GM20431 (cell line): Measurements from ENCODE around the gene AKAP6.

Experiments used
- in situ Hi-C: fragments of 300-500 bp; cut with MseI, MboI; formaldehyde crosslinking; loops from one replicate; pipeline ENCODE4 v1.15.0; 2020; ENCODE audit warnings: low sequenced_read_pairs; ENCODE audit not compliant: unreplicated experiment

Gene AKAP6

GRCh38 chr14:32678088-32678487 lies 349.0 kb downstream of the AKAP6 start:
- in situ Hi-C loops: no loop called here

GRCh38 chr14:32679927-32680612 lies 351.0 kb downstream of the AKAP6 start:
- in situ Hi-C loops: no loop called here

GRCh38 chr14:32681598-32681997 lies 352.5 kb downstream of the AKAP6 start:
- in situ Hi-C loops: no loop called here

GRCh38 chr14:32682214-32682613 lies 353.1 kb downstream of the AKAP6 start:
- in situ Hi-C loops: no loop called here

GRCh38 chr14:32683679-32684078 lies 354.6 kb downstream of the AKAP6 start:
- in situ Hi-C loops: no loop called here

GRCh38 chr14:32688941-32689340 lies 359.8 kb downstream of the AKAP6 start:
- in situ Hi-C loops: no loop called here

- in situ Hi-C loops: no loop called here
Observed at GRCh38 chr14:32692441-32692840, 363.3 kb downstream of the AKAP6 start.

- in situ Hi-C loops: no loop called here
Observed at GRCh38 chr14:32693114-32693513, 364.0 kb downstream of the AKAP6 start.

- in situ Hi-C loops: no loop called here
Observed at GRCh38 chr14:32694795-32695449, 365.8 kb downstream of the AKAP6 start.

- in situ Hi-C loops: no loop called here
Observed at GRCh38 chr14:32696325-32697091, 367.4 kb downstream of the AKAP6 start.

GRCh38 chr14:32697114-32697513 lies 368.0 kb downstream of the AKAP6 start:
- in situ Hi-C loops: no loop called here

GRCh38 chr14:32697704-32698103 lies 368.6 kb downstream of the AKAP6 start:
- in situ Hi-C loops: no loop called here

GRCh38 chr14:32698831-32699230 lies 369.7 kb downstream of the AKAP6 start:
- in situ Hi-C loops: no loop called here

- in situ Hi-C loops: loop anchor here (25.0 kb wide), 1 partner anchor 1086 kb away; no protein-coding TSS in a partner anchor
Observed at GRCh38 chr14:32701475-32701874, 372.4 kb downstream of the AKAP6 start.

- in situ Hi-C loops: loop anchor here (25.0 kb wide), 1 partner anchor 1085 kb away; no protein-coding TSS in a partner anchor
Observed at GRCh38 chr14:32702088-32702487, 373.0 kb downstream of the AKAP6 start.

- in situ Hi-C loops: loop anchor here (25.0 kb wide), 1 partner anchor 1085 kb away; no protein-coding TSS in a partner anchor
Observed at GRCh38 chr14:32702562-32702961, 373.5 kb downstream of the AKAP6 start.

GRCh38 chr14:32703183-32703621 lies 374.1 kb downstream of the AKAP6 start:
- in situ Hi-C loops: loop anchor here (25.0 kb wide), 1 partner anchor 1084 kb away; no protein-coding TSS in a partner anchor

- in situ Hi-C loops: loop anchor here (25.0 kb wide), 1 partner anchor 1080 kb away; no protein-coding TSS in a partner anchor
Observed at GRCh38 chr14:32706721-32707519, 377.8 kb downstream of the AKAP6 start.

GRCh38 chr14:32707742-32708500 lies 378.8 kb downstream of the AKAP6 start:
- in situ Hi-C loops: loop anchor here (25.0 kb wide), 1 partner anchor 1079 kb away; no protein-coding TSS in a partner anchor
